Activated CD4-positive, alpha-beta T cell treated with anti-CD3 and anti-CD28 coated beads for 1 hour (primary cell): Measurements from ENCODE around the gene RAMP2.
A peak's percentile ranks its signal among the peaks of the same experiment; 100 is the strongest.

Experiments
- DNase-seq: peaks from one replicate; pipeline ENCODE4 v3.0.0-alpha.2; 2020

The RAMP2 gene

DNA sequence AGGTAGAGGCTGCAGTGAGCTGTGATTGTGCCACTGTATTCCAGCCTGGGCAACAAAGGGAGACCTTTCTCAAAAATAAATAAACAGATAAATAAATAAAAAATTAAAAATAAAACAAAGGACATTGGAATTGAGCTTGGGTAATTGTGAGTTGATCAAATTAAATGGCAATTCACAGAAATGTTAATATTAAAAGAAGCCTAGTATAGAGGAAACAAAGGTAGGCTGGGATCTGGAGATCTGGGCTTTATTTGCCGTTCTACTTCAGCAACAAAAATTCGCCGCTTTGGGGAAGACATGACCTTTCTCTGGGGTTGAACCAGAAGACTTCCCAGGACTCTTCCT lies 11.9 kb downstream of the RAMP2 start:
- no peak for DNase-seq

DNA sequence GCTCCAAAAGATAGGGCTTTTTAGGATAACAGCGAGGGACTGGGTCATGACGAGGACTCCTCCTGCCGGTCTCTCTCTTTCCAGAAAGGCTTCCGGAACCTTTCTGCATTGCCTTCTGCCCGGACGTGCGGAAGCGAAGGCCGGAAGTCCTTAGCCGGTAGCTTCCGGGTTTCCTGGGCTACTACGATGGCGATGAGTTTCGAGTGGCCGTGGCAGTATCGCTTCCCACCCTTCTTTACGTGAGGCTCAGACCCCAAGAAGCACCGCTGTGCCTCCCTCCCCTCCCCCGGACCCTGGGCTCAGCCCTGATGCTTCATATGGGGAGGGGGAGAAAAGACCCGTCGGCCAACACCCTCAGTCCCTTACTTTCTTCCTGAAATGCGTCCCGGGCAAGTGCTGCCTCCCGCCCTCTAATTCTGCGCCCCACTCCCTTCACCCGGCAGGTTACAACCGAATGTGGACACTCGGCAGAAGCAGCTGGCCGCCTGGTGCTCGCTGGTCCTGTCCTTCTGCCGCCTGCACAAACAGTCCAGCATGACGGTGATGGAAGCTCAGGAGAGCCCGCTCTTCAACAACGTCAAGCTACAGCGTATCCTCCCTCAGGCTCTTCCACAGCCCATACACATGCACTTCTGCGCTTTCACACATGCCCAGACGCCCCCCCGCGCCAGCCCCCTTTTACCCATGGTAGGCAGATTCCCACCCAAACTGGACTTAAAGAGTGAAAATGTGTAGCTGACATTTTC lies 12.4 kb downstream of the RAMP2 start, which contains the start of gene VPS25:
Gene VPS25, plus strand, starts transcription at position 160 of the 746 bp plus-strand sequence. Its CDS starts 27 bp downstream, at position 187.
- peak; percentile 62 for DNase-seq

DNA sequence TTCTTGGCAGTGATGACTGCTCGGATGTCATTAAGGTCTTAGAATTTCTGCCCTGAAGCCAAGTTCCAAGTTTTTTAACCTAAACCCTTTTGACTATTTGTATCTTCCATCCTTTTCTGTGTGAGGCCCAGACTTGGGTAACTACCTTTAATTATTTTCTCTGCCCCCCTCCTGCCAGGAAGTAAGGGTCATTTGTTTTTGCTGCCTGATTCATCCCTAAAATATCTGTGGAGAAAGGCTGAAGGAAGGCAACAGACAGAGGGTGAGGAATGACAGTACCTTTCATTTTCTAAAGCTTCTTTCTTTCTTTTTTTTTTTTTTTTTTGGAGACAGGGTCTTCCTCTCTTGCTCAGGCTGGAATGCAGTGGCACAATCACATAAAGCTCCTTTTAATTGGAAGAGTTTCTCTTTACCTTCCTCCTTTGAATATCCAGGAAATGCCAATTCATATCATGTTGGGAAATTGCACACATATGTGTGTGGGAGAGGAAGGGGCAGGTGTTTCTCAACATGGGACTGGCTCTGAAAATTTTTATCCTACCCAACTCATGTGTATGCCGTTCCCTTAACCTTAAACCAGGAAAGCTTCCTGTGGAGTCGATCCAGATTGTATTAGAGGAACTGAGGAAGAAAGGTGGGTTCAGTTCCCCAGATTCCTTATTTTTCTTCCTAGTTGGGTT lies 13.2 kb downstream of the RAMP2 start:
- DNase-seq, result no peak

DNA sequence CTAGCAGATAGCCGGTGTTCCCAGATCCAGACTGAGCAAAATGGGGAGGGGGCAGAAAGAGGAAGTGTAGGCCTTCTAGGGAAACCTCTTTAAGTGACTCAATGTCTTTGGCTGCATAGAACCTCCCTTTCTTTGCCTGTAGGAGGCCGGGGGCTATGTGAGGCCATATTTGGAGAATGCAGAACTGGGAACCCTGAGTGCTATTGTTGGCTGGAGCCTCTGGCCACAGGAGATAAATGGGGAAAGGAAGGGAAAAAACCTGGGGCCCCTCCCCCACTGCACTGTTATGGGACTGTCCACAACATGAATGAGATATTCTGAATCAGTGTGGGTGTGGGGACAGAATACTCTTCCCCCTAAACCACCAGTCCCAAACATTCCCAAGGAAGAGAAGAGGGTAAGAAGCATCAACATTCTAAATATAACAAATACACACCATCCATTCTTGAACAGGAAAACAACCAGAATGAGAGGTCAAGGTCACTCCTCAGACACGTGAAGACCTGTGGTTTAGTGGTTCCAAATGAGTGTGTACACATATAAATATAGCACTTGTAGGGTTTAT lies 14.6 kb downstream of the RAMP2 start:
- DNase-seq, result no peak

DNA sequence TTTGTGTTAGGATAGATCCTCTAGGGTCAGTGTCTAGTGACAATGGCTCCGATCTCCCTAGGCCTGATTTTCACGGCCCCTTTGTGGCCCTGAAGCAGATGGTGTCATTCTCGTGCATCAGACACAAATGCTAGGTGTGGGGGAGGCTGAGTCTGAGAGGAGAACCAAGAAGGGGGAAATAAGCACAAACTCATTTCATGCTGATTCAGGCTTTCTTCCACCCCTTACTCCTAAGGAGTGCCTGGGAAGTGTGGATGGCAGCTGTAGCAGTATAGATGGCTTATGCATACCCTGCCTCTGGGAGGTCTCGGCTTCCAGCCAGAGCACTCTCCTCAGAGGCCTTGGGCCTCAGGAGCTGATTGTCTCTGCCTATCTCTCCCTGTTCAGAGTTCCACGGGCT lies 17.5 kb downstream of the RAMP2 start:
- no peak for DNase-seq

DNA sequence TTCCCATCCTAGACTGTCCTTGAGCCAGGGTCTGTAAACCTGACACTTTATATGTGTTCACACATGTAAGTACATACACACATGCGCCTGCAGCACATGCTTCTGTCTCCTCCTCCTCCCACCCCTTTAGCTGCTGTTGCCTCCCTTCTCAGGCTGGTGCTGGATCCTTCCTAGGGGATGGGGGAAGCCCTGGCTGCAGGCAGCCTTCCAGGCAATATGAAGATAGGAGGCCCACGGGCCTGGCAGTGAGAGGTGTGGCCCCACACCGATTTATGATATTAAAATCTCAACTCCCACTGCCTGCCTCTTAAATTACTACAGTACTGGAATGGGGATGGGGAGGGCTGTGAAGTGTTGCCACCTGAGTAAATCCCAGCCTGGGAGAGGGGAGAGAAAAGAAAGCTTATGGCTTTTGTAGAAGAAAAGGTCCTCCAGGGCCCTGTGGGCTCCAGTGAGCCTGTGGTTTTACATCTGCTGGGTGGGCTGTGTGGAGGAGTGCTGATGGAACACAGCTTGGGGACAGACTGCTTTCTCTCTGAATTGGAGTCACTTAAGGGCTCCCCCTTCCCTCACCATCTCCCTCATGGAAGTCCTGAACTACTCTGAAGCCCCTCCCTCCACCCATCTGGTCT lies 18.4 kb downstream of the RAMP2 start:
- no peak for DNase-seq

DNA sequence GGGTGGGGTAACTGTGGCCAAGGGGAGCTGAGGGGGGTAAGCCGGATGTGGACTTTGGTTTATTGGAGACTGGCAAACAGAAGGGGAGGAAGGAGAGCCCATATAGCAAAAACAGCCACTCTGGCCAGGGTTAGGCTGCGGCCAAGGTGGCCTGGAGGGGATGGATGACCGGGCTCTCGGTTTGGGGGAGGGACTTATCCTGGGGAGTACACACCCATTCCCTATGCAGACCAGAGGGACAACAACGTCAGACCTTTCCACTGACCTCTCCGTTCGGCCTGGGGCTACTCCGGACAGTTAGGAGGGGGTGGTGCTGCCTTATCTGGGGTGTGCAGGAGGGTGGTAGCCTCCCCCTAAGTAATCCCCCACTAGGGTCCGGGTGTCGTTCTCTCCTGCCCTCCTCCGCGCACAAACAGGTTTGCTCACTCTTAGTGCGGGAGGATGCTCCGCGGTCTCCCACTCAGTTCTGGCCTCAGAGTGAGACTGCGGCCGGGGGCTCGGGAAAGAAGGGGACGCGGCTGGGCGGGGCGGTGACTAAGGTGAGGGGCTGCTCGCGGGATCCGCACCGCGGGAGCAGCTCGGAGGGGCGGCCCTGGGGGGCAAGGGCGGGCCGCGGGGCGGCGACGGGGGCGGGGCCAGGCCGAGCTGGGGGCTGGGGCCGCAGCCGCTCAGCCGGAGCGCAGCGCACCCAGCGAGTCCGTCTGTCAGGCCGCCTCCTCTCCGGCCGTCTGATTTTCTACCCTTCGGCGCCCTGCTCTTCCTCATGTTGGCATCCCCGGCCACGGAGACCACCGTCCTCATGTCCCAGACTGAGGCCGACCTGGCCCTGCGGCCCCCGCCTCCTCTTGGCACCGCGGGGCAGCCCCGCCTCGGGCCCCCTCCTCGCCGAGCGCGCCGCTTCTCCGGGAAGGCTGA lies 19.2 kb downstream of the RAMP2 start, which contains the start of gene WNK4:
Gene WNK4, plus strand, starts transcription at position 675 of the 915 bp plus-strand sequence. Its CDS starts 89 bp downstream, at position 764.
- no peak for DNase-seq

DNA sequence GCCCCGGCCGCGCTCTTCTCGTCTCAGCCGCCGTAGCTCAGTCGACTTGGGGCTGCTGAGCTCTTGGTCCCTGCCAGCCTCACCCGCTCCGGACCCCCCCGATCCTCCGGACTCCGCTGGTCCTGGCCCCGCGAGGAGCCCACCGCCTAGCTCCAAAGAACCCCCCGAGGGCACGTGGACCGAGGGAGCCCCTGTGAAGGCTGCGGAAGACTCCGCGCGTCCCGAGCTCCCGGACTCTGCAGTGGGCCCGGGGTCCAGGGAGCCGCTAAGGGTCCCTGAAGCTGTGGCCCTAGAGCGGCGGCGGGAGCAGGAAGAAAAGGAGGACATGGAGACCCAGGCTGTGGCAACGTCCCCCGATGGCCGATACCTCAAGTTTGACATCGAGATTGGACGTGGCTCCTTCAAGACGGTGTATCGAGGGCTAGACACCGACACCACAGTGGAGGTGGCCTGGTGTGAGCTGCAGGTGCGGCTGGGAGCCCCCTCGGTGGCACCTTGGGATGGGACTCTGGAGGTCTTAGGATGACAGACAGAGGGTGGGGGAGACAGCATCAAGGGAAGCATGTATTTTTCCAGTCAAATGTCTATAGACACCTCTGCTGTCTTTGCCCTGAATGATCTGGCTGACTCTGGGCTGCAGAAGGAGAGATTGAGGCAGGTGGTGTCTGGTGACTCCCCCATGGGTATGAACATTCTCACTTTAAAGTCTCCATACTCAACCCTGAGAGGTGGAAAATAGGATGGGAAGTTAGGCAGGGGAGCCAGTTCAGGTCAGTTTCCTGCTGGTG lies 20.0 kb downstream of the RAMP2 start:
- no peak for DNase-seq

DNA sequence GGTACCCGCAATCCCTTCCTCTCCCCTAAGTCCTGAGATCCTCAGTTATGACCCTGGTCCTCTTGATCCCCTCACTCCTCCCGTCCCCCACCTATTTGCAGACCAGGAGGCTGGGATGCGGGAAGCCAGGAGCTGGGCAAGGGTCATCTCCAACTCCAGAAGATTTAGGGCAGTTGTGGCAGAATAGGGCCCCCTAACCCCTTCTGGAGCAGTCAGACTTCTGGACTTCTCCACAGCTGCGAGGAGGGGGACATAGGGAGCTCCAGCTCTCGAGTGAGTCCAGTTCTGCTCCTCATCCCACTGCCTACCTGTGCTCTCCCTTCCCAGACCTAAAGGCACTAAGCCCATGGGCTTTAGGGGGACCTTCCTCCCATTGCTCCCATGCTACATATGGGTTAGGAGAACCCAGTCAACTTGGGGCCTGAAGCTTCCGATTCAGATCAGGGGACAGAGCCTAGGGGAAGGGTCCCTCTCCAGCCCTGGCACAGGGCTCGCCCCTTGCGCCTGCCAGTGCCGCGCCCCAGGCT lies 20.7 kb downstream of the RAMP2 start:
- no peak for DNase-seq

DNA sequence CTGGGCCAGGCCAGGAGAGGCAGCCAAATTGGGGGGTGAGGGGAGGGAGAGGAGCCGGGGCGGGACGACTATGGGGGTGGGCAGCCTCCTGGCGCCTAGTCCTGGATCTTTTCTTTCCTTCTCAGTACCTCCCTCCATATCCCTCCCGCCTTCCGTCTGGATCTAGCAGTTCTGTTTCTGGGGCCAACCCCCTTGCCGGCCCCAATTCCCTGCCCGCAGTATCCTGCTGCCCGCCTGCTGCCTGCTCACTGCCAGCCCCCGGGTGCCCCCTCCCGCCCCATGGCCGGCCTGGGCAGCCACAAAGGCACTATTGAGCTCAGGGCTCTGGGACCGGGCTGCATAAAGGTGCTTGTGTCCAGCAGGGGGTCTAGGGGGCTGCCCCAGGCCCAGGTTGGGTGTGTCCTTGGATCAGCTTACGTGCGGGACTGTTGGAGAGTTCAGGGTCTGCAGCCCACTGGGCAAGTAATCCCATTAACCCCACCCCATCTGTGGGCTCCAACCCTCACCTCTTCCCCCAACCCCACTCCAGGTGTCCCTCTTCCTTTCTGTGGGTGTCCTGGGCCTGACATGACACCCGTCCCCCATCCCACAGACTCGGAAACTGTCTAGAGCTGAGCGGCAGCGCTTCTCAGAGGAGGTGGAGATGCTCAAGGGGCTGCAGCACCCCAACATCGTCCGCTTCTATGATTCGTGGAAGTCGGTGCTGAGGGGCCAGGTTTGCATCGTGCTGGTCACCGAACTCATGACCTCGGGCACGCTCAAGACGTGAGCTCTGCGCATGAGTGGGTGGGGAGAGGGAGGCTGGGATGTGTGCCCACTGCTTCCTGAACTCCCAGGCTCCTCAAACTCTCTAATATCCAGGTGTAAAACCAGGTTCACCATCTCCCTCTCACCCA lies 21.4 kb downstream of the RAMP2 start:
- DNase-seq, result no peak

DNA sequence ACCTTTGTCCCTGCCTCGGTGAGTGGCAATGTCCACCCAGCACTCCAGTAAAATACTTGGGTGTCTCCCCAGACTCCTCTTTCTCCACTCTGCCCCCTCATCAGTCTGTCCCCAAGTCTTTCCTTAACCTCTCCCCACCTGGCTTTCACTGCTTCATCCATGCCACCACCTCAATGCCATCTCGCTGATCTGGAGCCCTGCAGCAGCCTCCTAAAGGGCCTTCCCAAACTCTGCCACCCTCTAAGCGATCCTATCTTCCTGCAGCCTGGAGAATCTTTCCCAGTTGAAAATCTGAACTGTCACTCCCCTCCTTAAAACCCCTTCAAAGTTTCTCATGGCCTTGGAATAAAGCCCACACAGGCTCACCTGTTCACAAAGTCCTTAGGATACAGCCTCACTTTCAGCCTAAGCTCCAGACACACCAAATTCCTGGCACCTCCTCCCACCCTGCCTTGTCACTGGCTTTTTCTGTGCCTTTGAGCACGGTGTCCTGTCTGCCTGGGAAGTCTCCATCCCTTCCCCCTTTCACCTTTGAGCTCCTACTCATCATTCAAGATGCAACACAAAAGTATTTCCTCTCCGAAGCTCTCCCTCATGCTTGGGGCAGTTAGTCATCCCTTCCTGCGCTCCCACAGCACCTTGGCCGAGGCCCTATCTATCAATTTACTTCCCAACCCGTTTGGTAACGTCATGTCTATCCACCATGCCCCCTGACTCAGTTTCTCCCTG lies 22.2 kb downstream of the RAMP2 start:
- no peak for DNase-seq

DNA sequence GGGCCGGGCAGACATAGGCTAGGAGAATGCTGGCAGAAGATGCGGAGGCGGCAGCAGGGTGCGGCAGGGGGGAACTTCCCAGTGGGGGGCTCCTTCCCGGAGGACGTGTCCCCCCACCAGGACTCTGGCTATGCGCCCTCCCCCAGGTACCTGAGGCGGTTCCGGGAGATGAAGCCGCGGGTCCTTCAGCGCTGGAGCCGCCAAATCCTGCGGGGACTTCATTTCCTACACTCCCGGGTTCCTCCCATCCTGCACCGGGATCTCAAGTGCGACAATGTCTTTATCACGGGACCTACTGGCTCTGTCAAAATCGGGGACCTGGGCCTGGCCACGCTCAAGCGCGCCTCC lies 22.7 kb downstream of the RAMP2 start:
- DNase-seq, result no peak

DNA sequence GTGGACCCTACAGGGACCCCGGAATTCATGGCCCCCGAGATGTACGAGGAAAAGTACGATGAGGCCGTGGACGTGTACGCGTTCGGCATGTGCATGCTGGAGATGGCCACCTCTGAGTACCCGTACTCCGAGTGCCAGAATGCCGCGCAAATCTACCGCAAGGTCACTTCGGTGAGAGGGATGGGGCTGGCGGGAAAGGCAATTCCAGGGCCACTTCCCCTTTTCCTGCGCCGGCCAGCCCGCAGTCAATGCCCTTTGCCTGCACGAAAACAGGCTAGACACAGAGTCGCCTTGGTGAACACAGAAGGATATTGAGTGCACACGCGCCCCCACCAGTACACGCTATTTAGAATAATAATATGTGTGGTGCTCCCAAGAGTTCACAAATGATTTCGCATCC lies 23.4 kb downstream of the RAMP2 start:
- DNase-seq, result no peak

DNA sequence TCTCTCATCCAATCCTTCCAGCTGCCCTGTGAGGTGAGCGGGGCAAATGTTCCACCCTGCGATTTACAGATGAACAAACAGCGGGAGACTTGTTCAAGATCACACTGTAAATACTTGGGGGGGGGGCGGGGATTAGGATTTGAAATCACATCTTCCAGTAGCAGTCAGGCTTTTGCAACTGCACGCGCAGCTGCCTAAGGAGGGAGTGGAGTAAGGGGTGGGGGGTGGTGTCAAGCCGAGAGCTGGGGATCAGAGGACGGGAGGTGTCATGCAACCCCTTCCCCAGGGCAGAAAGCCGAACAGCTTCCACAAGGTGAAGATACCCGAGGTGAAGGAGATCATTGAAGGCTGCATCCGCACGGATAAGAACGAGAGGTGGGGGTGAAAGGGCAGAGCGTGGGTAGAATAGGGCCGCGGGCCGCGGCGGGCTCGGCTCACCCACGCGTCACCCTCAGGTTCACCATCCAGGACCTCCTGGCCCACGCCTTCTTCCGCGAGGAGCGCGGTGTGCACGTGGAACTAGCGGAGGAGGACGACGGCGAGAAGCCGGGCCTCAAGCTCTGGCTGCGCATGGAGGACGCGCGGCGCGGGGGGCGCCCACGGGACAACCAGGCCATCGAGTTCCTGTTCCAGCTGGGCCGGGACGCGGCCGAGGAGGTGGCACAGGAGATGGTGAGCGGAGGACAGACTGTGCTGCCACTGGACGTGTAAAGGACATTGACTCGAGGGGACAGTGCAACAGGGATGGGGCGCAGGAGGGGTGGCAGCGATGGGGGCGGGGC lies 24.0 kb downstream of the RAMP2 start:
- no peak for DNase-seq

DNA sequence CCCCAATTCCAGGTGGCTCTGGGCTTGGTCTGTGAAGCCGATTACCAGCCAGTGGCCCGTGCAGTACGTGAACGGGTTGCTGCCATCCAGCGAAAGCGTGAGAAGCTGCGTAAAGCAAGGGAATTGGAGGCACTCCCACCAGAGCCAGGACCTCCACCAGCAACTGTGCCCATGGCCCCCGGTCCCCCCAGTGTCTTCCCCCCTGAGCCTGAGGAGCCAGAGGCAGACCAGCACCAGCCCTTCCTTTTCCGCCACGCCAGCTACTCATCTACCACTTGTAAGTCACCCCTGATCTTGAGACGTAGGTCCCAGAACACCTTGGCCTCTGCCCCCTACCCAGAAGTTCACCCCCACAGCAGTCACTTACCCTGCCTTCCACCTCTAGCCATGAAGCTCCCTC lies 26.2 kb downstream of the RAMP2 start:
- no peak for DNase-seq

DNA sequence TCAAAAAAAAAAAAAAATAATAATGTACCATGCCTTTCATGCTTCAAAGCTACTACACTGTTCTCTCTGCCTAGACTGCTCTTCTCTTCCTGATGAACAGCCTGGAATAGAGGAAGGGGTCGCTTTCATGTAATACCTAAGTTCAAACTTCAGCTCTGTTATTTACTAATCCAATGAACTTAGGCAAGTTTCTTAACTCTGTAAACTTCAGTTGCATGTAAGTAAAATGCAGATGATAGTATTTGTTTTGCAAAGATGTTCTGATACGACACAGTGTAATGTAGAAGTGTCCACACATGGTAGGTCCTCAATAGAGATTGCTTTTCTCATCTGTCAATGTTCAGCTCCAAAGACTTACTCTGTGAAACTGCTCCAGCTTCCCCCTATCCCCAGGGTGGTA lies 30.9 kb downstream of the RAMP2 start:
- DNase-seq, result no peak

DNA sequence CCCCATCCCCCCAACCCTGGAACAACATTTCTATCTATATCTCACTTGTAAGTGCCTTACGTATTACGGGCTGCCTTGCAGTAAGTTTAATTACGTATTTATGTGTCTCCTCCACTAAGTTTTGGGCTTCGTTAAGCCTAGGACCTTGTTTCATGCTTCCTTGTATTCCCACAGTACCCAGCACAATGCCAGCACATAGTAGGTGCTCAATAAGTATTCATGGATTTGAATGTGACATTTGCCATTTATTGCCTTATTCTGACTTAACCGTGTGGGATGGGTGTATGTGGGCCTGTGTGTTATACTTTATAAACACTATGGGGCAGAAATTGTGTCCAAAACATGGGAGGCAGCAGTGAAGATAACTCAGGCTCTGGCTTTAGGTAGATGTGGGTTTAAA lies 31.5 kb downstream of the RAMP2 start:
- DNase-seq, result no peak

DNA sequence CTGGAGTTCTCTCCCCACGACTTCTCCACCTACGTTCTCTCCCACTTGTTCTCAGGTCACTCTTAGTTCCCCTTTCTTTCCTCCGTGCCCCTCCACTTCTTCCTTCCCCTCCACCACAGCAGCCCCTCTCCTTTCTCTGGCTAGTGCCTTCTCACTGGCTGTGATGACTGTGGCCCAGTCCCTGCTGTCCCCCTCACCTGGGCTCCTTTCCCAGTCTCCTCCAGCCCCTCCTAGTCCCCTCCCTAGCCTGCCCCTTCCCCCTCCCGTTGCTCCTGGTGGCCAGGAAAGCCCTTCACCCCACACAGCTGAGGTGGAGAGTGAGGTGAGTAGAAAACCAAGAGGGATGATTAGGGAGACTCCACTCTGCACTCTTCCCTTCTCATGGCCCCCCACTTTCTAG lies 34.0 kb downstream of the RAMP2 start:
- DNase-seq, result no peak

DNA sequence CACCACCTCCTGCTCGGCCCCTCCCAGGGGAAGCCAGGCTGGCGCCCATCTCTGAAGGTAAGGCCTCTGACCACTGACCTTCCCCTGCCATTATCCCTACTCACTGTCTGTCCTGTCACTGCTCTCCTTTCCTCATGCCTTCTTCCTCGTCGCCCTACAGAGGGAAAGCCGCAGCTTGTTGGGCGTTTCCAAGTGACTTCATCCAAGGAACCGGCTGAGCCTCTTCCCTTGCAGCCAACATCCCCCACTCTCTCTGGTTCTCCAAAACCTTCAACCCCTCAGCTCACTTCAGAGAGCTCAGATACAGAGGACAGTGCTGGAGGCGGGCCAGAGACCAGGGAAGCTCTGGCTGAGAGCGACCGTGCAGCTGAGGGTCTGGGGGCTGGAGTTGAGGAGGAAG lies 34.4 kb downstream of the RAMP2 start:
- DNase-seq, result no peak
